Ovary (tissue), 3 donors: Measurements from ENCODE around the gene UNC5B.

Experiments used
- CTCF ChIP-seq, 3 donors: fragments of 450-650 bp in 2 of 3; fragments of 200-600 bp in 1 of 3; IDR thresholded peaks; one replicate each; pipeline versions ENCODE4 v1.5.1 to v1.8.0; 2016 to 2022; ENCODE audit warnings: antibody characterized with exemption in 3 of 3, mild to moderate bottlenecking in 1 of 3
- EP300 ChIP-seq: sonication (generic); formaldehyde crosslinking; IDR thresholded peaks from one replicate; pipeline ENCODE4 v1.6.1; 2017; ENCODE audit warnings: antibody characterized with exemption
- POLR2A ChIP-seq: fragments of 450-650 bp; IDR thresholded peaks from one replicate; pipeline ENCODE4 v1.6.1; 2017; ENCODE audit warnings: antibody characterized with exemption, mild to moderate bottlenecking, moderate library complexity
- donor health status: DM: no; HTN: no; CAD: no.

- TF ChIP-seq POLR2A (no peak), EP300 (no peak), CTCF (IDR thresholded peaks at IDR 0.05) (no peak)
Measured at GRCh38 chr10:71205468-71205867, 6.9 kb upstream of the UNC5B start.
